CD14-positive monocyte (primary cell): ENCODE measurements around the gene PHLDA1. TPM values are rescaled to one million over a fixed set of nuclear protein-coding genes. Genes with fewer than 3 reads are reported as not detected.

ENCODE experiments used
- DNase-seq, 3 donors: peaks; one replicate each; pipeline ENCODE4 v3.0.0-alpha.2; 2011 to 2022
- H2AFZ ChIP-seq: 2 replicates; pipeline ENCODE4 v1.6.0; 2012; ENCODE audit warnings: mild to moderate bottlenecking, low read depth, low read length, inconsistent platforms; ENCODE audit not compliant: insufficient read depth, poor library complexity, severe bottlenecking
- H3K27ac ChIP-seq, 2 donors: 1 replicate in 1 of 2; 2 replicates in 1 of 2; pipeline ENCODE4 v1.5.1; 2012 to 2013; ENCODE audit warnings: low read length in 2 of 2, control low read depth in 1 of 2, inconsistent platforms in 1 of 2, low read depth in 1 of 2, mild to moderate bottlenecking in 1 of 2
- H3K27me3 ChIP-seq, 2 donors: one replicate each; pipeline versions ENCODE4 v1.6.0 to v1.6.1; 2011 to 2013; ENCODE audit warnings: low read length in 2 of 2; ENCODE audit not compliant: control insufficient read depth in 2 of 2, insufficient read depth in 2 of 2
- H3K36me3 ChIP-seq, 2 donors: replicated peaks in 1 of 2; 1 replicate in 1 of 2; 2 replicates in 1 of 2; pipeline versions ENCODE4 v1.5.1 to v1.6.1; 2012 to 2013; ENCODE audit warnings: low read length in 2 of 2, control low read depth in 1 of 2, inconsistent platforms in 1 of 2, mild to moderate bottlenecking in 1 of 2; ENCODE audit not compliant: insufficient read depth in 2 of 2, control insufficient read depth in 1 of 2
- H3K4me1 ChIP-seq, 2 donors: 1 replicate in 1 of 2; 2 replicates in 1 of 2; pipeline versions ENCODE4 v1.5.1 to v1.6.1; 2012 to 2013; ENCODE audit warnings: low read length in 2 of 2, control low read depth in 1 of 2, inconsistent platforms in 1 of 2, mild to moderate bottlenecking in 1 of 2, moderate library complexity in 1 of 2; ENCODE audit not compliant: insufficient read depth in 2 of 2, control insufficient read depth in 1 of 2
- H3K4me2 ChIP-seq: replicated peaks from 2 replicates; pipeline ENCODE3; 2012; ENCODE audit warnings: low read length, moderate library complexity, mild to moderate bottlenecking; ENCODE audit not compliant: poor library complexity, severe bottlenecking; ENCODE audit errors: extremely low read depth
- H3K4me3 ChIP-seq, 3 experiments: fragments of 200-600 bp in 1 of 3; sonication (generic) in 1 of 3; replicated peaks in 1 of 3; 1 replicate in 2 of 3; 2 replicates in 1 of 3; pipeline ENCODE4 v1.5.1; 2011 to 2013; ENCODE audit warnings: low read length in 3 of 3, mild to moderate bottlenecking in 3 of 3, control low read depth in 2 of 3, low read depth in 2 of 3, inconsistent platforms in 1 of 3, moderate library complexity in 1 of 3
- H3K79me2 ChIP-seq: 2 replicates; pipeline ENCODE4 v1.6.0; 2012; ENCODE audit warnings: mild to moderate bottlenecking, control low read depth, inconsistent platforms, low read length, moderate library complexity; ENCODE audit not compliant: insufficient read depth
- H3K9ac ChIP-seq: 2 replicates; pipeline ENCODE4 v1.6.0; 2017; ENCODE audit warnings: low read length, mild to moderate bottlenecking; ENCODE audit not compliant: insufficient read depth, poor library complexity, severe bottlenecking
- H3K9me3 ChIP-seq, 2 donors: replicated peaks in 1 of 2; 1 replicate in 1 of 2; 2 replicates in 1 of 2; pipeline versions ENCODE4 v1.5.1 to v1.6.1; 2012 to 2013; ENCODE audit warnings: low read length in 2 of 2, control low read depth in 1 of 2; ENCODE audit not compliant: control insufficient read depth in 1 of 2, insufficient read depth in 1 of 2
- H4K20me1 ChIP-seq: 2 replicates; pipeline ENCODE4 v1.6.0; 2012; ENCODE audit warnings: mild to moderate bottlenecking, low read length, control low read depth, moderate library complexity; ENCODE audit not compliant: insufficient read depth
- H3K27ac Mint-ChIP-seq, 7 donors: one replicate each; pipeline ENCODE4 v1.8.0; 2020; ENCODE audit warnings: mild to moderate bottlenecking in 7 of 7, mixed read lengths in 7 of 7, moderate library complexity in 6 of 7, inconsistent platforms in 2 of 7
- H3K27me3 Mint-ChIP-seq, 3 donors: one replicate each; pipeline ENCODE4 v1.8.0; 2021 to 2022; ENCODE audit warnings: low read depth in 3 of 3, mild to moderate bottlenecking in 3 of 3, mixed read lengths in 3 of 3, moderate library complexity in 3 of 3, inconsistent platforms in 1 of 3
- H3K36me3 Mint-ChIP-seq, 2 donors: one replicate each; pipeline ENCODE4 v1.8.0; 2020; ENCODE audit warnings: mixed read lengths in 2 of 2, inconsistent platforms in 1 of 2, mild to moderate bottlenecking in 1 of 2
- H3K4me1 Mint-ChIP-seq: one replicate; pipeline ENCODE4 v1.8.0; 2020; ENCODE audit warnings: mild to moderate bottlenecking, mixed read lengths
- H3K4me3 Mint-ChIP-seq, 2 donors: one replicate each; pipeline ENCODE4 v1.8.0; 2020; ENCODE audit warnings: mild to moderate bottlenecking in 2 of 2, mixed read lengths in 2 of 2, moderate library complexity in 1 of 2
- H3K9me3 Mint-ChIP-seq, 7 donors: one replicate each; pipeline ENCODE4 v1.8.0; 2020 to 2022; ENCODE audit warnings: mixed read lengths in 7 of 7, mild to moderate bottlenecking in 6 of 7, moderate library complexity in 6 of 7, inconsistent platforms in 2 of 7
- CTCF ChIP-seq: fragments of 200-600 bp; IDR thresholded peaks from one replicate; pipeline ENCODE4 v1.8.0; 2022; ENCODE audit warnings: antibody characterized with exemption, mild to moderate bottlenecking
- WGBS: methylation state at CpG from one replicate; pipeline ENCODE4 v1.1.5; 2013; ENCODE audit warnings: missing lambda C conversion rate; ENCODE audit not compliant: insufficient coverage; 5-methylcytosine and 5-hydroxymethylcytosine counted together
- intact Hi-C, 2 donors: fragments of 100-400 bp; cut with micrococcal nuclease; formaldehyde crosslinking; loops; one replicate each; pipeline versions ENCODE4 v1.15.0 to v1.15.1; 2023
- polyA plus RNA-seq, 3 donors: library from polyadenylated mRNA; depleted of rRNA in 1 of 3; unstranded in 2 of 3; stranded (reverse) in 1 of 3; fragments of 300-500 nt in 2 of 3; fragments of >200 nt in 1 of 3; fragmentation: Illumina TruSeq in 2 of 3; gene quantifications; 1 replicate in 2 of 3; 2 replicates in 1 of 3; pipeline ENCODE4 v1.2.3, GENCODE V29; 2012 to 2021

Gene PHLDA1
- polyA plus RNA-seq, 3 donors: 1.1 to 5.8 (median 1.6) TPM

DNA sequence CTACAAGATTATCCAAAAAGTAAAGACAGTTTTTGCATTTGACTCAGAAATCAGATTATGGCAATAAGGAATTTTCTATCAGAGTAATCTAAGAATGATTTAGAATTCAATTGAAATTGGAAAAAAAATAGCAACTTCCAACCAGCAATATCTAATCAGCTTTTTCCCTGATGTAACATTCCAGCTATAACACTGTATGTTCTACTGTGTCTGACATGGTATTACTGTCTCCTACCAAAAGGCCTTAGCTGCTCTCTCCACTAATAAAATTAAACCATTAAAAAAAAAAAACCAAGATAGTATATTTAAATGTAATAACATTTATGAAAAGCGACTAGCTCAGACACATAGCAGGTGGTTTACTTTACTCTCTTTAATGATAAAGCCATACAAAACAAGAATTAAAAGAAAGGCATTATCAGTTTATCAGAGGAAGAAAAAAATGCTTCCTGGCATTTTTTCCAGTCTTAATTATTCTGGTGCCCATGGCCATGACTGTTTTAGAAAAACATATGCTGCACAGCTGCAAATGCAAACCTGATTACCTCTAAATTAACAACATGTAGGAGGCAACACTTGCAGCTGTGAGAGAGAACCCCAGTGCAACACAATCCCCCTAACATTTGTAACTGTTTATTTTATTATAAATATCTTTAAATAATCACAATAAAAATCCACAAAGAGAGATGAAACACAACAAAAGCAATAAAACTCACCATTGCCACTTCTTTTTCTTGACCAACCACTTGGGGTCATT is 28.8 kb downstream of the PHLDA1 start:
- Mint-ChIP-seq H3K4me1 (no peaks in the 10 kb centered on the region), H3K4me3 (no peak overlapping the region), H3K27me3 (peaks cover 0 to 1% (median 0%) of the 10 kb centered on the region in 3 donors), H3K9me3 (peaks cover 0 to 3% (median 0%) of the 10 kb centered on the region in 7 donors), H3K36me3 (no peaks in the 10 kb centered on the region), H3K27ac (no peak overlapping the region)
- H3K4me3 ChIP-seq: no peak overlapping the region
- H3K9me3 ChIP-seq: no peaks in the 10 kb centered on the region
- WGBS: no CpG with 5 or more reads among the region's 1 CpG
- no peaks in the 10 kb centered on the region for H4K20me1 ChIP-seq
- no peak overlapping the region for H3K9ac ChIP-seq
- H3K27ac ChIP-seq: no peak overlapping the region
- H3K4me2 ChIP-seq: no peak overlapping the region
- no peaks in the 10 kb centered on the region for H3K4me1 ChIP-seq
- H2AFZ ChIP-seq: no peak overlapping the region
- no peak for TF ChIP-seq CTCF
- intact Hi-C loops: no loop called here
- no peaks in the 10 kb centered on the region for H3K79me2 ChIP-seq
- no peak for DNase-seq
- no peaks in the 10 kb centered on the region for H3K36me3 ChIP-seq
- H3K27me3 ChIP-seq: no peaks in the 10 kb centered on the region

GRCh38 chr12:75998292-75999063 is 33.1 kb downstream of the PHLDA1 start:
- H3K27ac ChIP-seq: no peak overlapping the region
- H3K27ac Mint-ChIP-seq: no peak overlapping the region
- no peak for DNase-seq
- no peaks in the 10 kb centered on the region for H3K4me1 ChIP-seq
- no peak overlapping the region for H3K4me2 ChIP-seq
- intact Hi-C loops: no loop called here
- H3K9me3 ChIP-seq: no peaks in the 10 kb centered on the region
- H3K9ac ChIP-seq: no peak overlapping the region
- H2AFZ ChIP-seq: no peak overlapping the region
- no peak overlapping the region for H3K4me3 ChIP-seq
- no peaks in the 10 kb centered on the region for H3K4me1 Mint-ChIP-seq
- H3K36me3 Mint-ChIP-seq: no peaks in the 10 kb centered on the region
- no peak for TF ChIP-seq CTCF
- no peaks in the 10 kb centered on the region for H3K79me2 ChIP-seq
- no peaks in the 10 kb centered on the region for H3K27me3 ChIP-seq
- H3K36me3 ChIP-seq: no peaks in the 10 kb centered on the region
- no peaks in the 10 kb centered on the region for H4K20me1 ChIP-seq
- no peaks in the 10 kb centered on the region for H3K9me3 Mint-ChIP-seq
- no peak overlapping the region for H3K4me3 Mint-ChIP-seq
- peaks cover 0 to 1% (median 0%) of the 10 kb centered on the region in 3 donors for H3K27me3 Mint-ChIP-seq
- WGBS: 93% methylated on average over 3 of the region's 4 CpGs
